CD14-positive monocyte (primary cell): ENCODE measurements around the gene CDAN1. TPM values are rescaled to one million over a fixed set of nuclear protein-coding genes. Genes with fewer than 3 reads are reported as not detected.

ENCODE experiments used
- DNase-seq, 3 donors: peaks; one replicate each; pipeline ENCODE4 v3.0.0-alpha.2; 2011 to 2022
- H2AFZ ChIP-seq: 2 replicates; pipeline ENCODE4 v1.6.0; 2012; ENCODE audit warnings: mild to moderate bottlenecking, low read depth, low read length, inconsistent platforms; ENCODE audit not compliant: insufficient read depth, poor library complexity, severe bottlenecking
- H3K27ac ChIP-seq, 2 donors: 1 replicate in 1 of 2; 2 replicates in 1 of 2; pipeline ENCODE4 v1.5.1; 2012 to 2013; ENCODE audit warnings: low read length in 2 of 2, control low read depth in 1 of 2, inconsistent platforms in 1 of 2, low read depth in 1 of 2, mild to moderate bottlenecking in 1 of 2
- H3K27me3 ChIP-seq, 2 donors: one replicate each; pipeline versions ENCODE4 v1.6.0 to v1.6.1; 2011 to 2013; ENCODE audit warnings: low read length in 2 of 2; ENCODE audit not compliant: control insufficient read depth in 2 of 2, insufficient read depth in 2 of 2
- H3K36me3 ChIP-seq, 2 donors: replicated peaks in 1 of 2; 1 replicate in 1 of 2; 2 replicates in 1 of 2; pipeline versions ENCODE4 v1.5.1 to v1.6.1; 2012 to 2013; ENCODE audit warnings: low read length in 2 of 2, control low read depth in 1 of 2, inconsistent platforms in 1 of 2, mild to moderate bottlenecking in 1 of 2; ENCODE audit not compliant: insufficient read depth in 2 of 2, control insufficient read depth in 1 of 2
- H3K4me1 ChIP-seq, 2 donors: 1 replicate in 1 of 2; 2 replicates in 1 of 2; pipeline versions ENCODE4 v1.5.1 to v1.6.1; 2012 to 2013; ENCODE audit warnings: low read length in 2 of 2, control low read depth in 1 of 2, inconsistent platforms in 1 of 2, mild to moderate bottlenecking in 1 of 2, moderate library complexity in 1 of 2; ENCODE audit not compliant: insufficient read depth in 2 of 2, control insufficient read depth in 1 of 2
- H3K4me2 ChIP-seq: replicated peaks from 2 replicates; pipeline ENCODE3; 2012; ENCODE audit warnings: low read length, moderate library complexity, mild to moderate bottlenecking; ENCODE audit not compliant: poor library complexity, severe bottlenecking; ENCODE audit errors: extremely low read depth
- H3K4me3 ChIP-seq, 3 experiments: fragments of 200-600 bp in 1 of 3; sonication (generic) in 1 of 3; replicated peaks in 1 of 3; 1 replicate in 2 of 3; 2 replicates in 1 of 3; pipeline ENCODE4 v1.5.1; 2011 to 2013; ENCODE audit warnings: low read length in 3 of 3, mild to moderate bottlenecking in 3 of 3, control low read depth in 2 of 3, low read depth in 2 of 3, inconsistent platforms in 1 of 3, moderate library complexity in 1 of 3
- H3K79me2 ChIP-seq: 2 replicates; pipeline ENCODE4 v1.6.0; 2012; ENCODE audit warnings: mild to moderate bottlenecking, control low read depth, inconsistent platforms, low read length, moderate library complexity; ENCODE audit not compliant: insufficient read depth
- H3K9ac ChIP-seq: 2 replicates; pipeline ENCODE4 v1.6.0; 2017; ENCODE audit warnings: low read length, mild to moderate bottlenecking; ENCODE audit not compliant: insufficient read depth, poor library complexity, severe bottlenecking
- H3K9me3 ChIP-seq, 2 donors: replicated peaks in 1 of 2; 1 replicate in 1 of 2; 2 replicates in 1 of 2; pipeline versions ENCODE4 v1.5.1 to v1.6.1; 2012 to 2013; ENCODE audit warnings: low read length in 2 of 2, control low read depth in 1 of 2; ENCODE audit not compliant: control insufficient read depth in 1 of 2, insufficient read depth in 1 of 2
- H4K20me1 ChIP-seq: 2 replicates; pipeline ENCODE4 v1.6.0; 2012; ENCODE audit warnings: mild to moderate bottlenecking, low read length, control low read depth, moderate library complexity; ENCODE audit not compliant: insufficient read depth
- H3K27ac Mint-ChIP-seq, 7 donors: one replicate each; pipeline ENCODE4 v1.8.0; 2020; ENCODE audit warnings: mild to moderate bottlenecking in 7 of 7, mixed read lengths in 7 of 7, moderate library complexity in 6 of 7, inconsistent platforms in 2 of 7
- H3K27me3 Mint-ChIP-seq, 3 donors: one replicate each; pipeline ENCODE4 v1.8.0; 2021 to 2022; ENCODE audit warnings: low read depth in 3 of 3, mild to moderate bottlenecking in 3 of 3, mixed read lengths in 3 of 3, moderate library complexity in 3 of 3, inconsistent platforms in 1 of 3
- H3K36me3 Mint-ChIP-seq, 2 donors: one replicate each; pipeline ENCODE4 v1.8.0; 2020; ENCODE audit warnings: mixed read lengths in 2 of 2, inconsistent platforms in 1 of 2, mild to moderate bottlenecking in 1 of 2
- H3K4me1 Mint-ChIP-seq: one replicate; pipeline ENCODE4 v1.8.0; 2020; ENCODE audit warnings: mild to moderate bottlenecking, mixed read lengths
- H3K4me3 Mint-ChIP-seq, 2 donors: one replicate each; pipeline ENCODE4 v1.8.0; 2020; ENCODE audit warnings: mild to moderate bottlenecking in 2 of 2, mixed read lengths in 2 of 2, moderate library complexity in 1 of 2
- H3K9me3 Mint-ChIP-seq, 7 donors: one replicate each; pipeline ENCODE4 v1.8.0; 2020 to 2022; ENCODE audit warnings: mixed read lengths in 7 of 7, mild to moderate bottlenecking in 6 of 7, moderate library complexity in 6 of 7, inconsistent platforms in 2 of 7
- CTCF ChIP-seq: fragments of 200-600 bp; IDR thresholded peaks from one replicate; pipeline ENCODE4 v1.8.0; 2022; ENCODE audit warnings: antibody characterized with exemption, mild to moderate bottlenecking
- WGBS: methylation state at CpG from one replicate; pipeline ENCODE4 v1.1.5; 2013; ENCODE audit warnings: missing lambda C conversion rate; ENCODE audit not compliant: insufficient coverage; 5-methylcytosine and 5-hydroxymethylcytosine counted together
- intact Hi-C, 2 donors: fragments of 100-400 bp; cut with micrococcal nuclease; formaldehyde crosslinking; loops; one replicate each; pipeline versions ENCODE4 v1.15.0 to v1.15.1; 2023
- polyA plus RNA-seq, 3 donors: library from polyadenylated mRNA; depleted of rRNA in 1 of 3; unstranded in 2 of 3; stranded (reverse) in 1 of 3; fragments of 300-500 nt in 2 of 3; fragments of >200 nt in 1 of 3; fragmentation: Illumina TruSeq in 2 of 3; gene quantifications; 1 replicate in 2 of 3; 2 replicates in 1 of 3; pipeline ENCODE4 v1.2.3, GENCODE V29; 2012 to 2021

The CDAN1 gene
- polyA plus RNA-seq, 3 donors: 1.1 to 6.3 (median 2.2) TPM

- Histone ChIP-seq H3K36me3 (peaks cover 0 to 29% of the 10 kb centered on the region in 2 donors), H3K27ac (no peak overlapping the region), H3K4me3 (no peak overlapping the region), H3K4me1 (no peaks in the 10 kb centered on the region), H3K9me3 (peaks cover 13 to 22% of the 10 kb centered on the region in 2 donors), H3K79me2 (peaks cover 3% of the 10 kb centered on the region), H3K27me3 (no peaks in the 10 kb centered on the region), H2AFZ (no peak overlapping the region), H3K4me2 (no peak overlapping the region), H4K20me1 (peaks cover 8% of the 10 kb centered on the region), H3K9ac (no peak overlapping the region)
- intact Hi-C loops: no loop called here
- H3K9me3 Mint-ChIP-seq: peaks cover 21 to 34% (median 29%) of the 10 kb centered on the region in 7 donors
- DNase-seq: no peak
- 100% methylated on average over 2 of the region's 2 CpGs for WGBS
- H3K27me3 Mint-ChIP-seq: no peaks in the 10 kb centered on the region
- H3K27ac Mint-ChIP-seq: no peak overlapping the region
- TF ChIP-seq CTCF: no peak
- H3K36me3 Mint-ChIP-seq: peaks cover 24 to 33% of the 10 kb centered on the region in 2 donors
- H3K4me3 Mint-ChIP-seq: no peak overlapping the region
- H3K4me1 Mint-ChIP-seq: no peaks in the 10 kb centered on the region
These were observed 22.2 kb upstream of the CDAN1 start for GRCh38 chr15:42759093-42759492.

GRCh38 chr15:42750306-42750705 is 13.4 kb upstream of the CDAN1 start:
- Histone ChIP-seq H3K9me3 (no peaks in the 10 kb centered on the region), H3K27ac (no peak overlapping the region), H3K4me3 (no peak overlapping the region), H3K4me1 (no peaks in the 10 kb centered on the region), H3K79me2 (no peaks in the 10 kb centered on the region), H3K36me3 (peaks cover 31 to 59% of the 10 kb centered on the region in 2 donors), H3K27me3 (no peaks in the 10 kb centered on the region), H4K20me1 (no peaks in the 10 kb centered on the region), H3K9ac (no peak overlapping the region), H2AFZ (no peak overlapping the region), H3K4me2 (no peak overlapping the region)
- Mint-ChIP-seq H3K9me3 (peaks cover 0 to 13% (median 5%) of the 10 kb centered on the region in 7 donors), H3K4me1 (no peaks in the 10 kb centered on the region), H3K4me3 (no peak overlapping the region), H3K36me3 (peaks cover 53 to 68% of the 10 kb centered on the region in 2 donors), H3K27me3 (no peaks in the 10 kb centered on the region), H3K27ac (peak overlapping the region in 1 of 7 donors; percentile 20)
- DNase-seq: no peak
- TF ChIP-seq CTCF: no peak
- intact Hi-C loops: no loop called here
- no CpG with 5 or more reads among the region's 2 CpGs for WGBS
